ENCODE measurements around the gene MANEAL. TPM values are rescaled to one million over a fixed set of nuclear protein-coding genes. Genes with fewer than 3 reads are reported as not detected.

Gene MANEAL
- total RNA-seq, 1 experiment from 2014 or later = 21.6 TPM

- no peak for DNase-seq (ENCODE audit: low read depth)
These were observed 30.4 kb downstream of the MANEAL start for GRCh38 chr1:37824001-37824400.

- DNase-seq (ENCODE audit: low read depth) = no peak
These were observed 31.9 kb downstream of the MANEAL start for GRCh38 chr1:37825506-37825905.

- DNase-seq (ENCODE audit: low read depth) = no peak
These were observed 34.9 kb downstream of the MANEAL start for GRCh38 chr1:37828410-37829074.

- DNase-seq (ENCODE audit: low read depth) = no peak
These were observed 37.5 kb downstream of the MANEAL start for GRCh38 chr1:37831109-37831508.

GRCh38 chr1:37831809-37832208 lies 38.2 kb downstream of the MANEAL start:
- DNase-seq (ENCODE audit: low read depth) = no peak

- no peak for DNase-seq (ENCODE audit: low read depth)
These were observed 43.1 kb downstream of the MANEAL start for GRCh38 chr1:37836788-37837187.

GRCh38 chr1:37839676-37840075 lies 46.0 kb downstream of the MANEAL start:
- no peak for DNase-seq (ENCODE audit: low read depth)

- DNase-seq (ENCODE audit: low read depth) = no peak
These were observed 47.1 kb downstream of the MANEAL start for GRCh38 chr1:37840711-37841110.

- DNase-seq (ENCODE audit: low read depth) = no peak
These were observed 48.0 kb downstream of the MANEAL start for GRCh38 chr1:37841652-37842051.

- no peak for DNase-seq (ENCODE audit: low read depth)
These were observed 50.9 kb downstream of the MANEAL start for GRCh38 chr1:37844536-37844935.

- DNase-seq (ENCODE audit: low read depth) = no peak
These were observed 51.5 kb downstream of the MANEAL start for GRCh38 chr1:37845049-37845646.

GRCh38 chr1:37845786-37846185 lies 52.1 kb downstream of the MANEAL start:
- DNase-seq (ENCODE audit: low read depth) = no peak

- no peak for DNase-seq (ENCODE audit: low read depth)
These were observed 53.1 kb downstream of the MANEAL start for GRCh38 chr1:37846647-37847339.

GRCh38 chr1:37849480-37849879 lies 55.8 kb downstream of the MANEAL start:
- no peak for DNase-seq (ENCODE audit: low read depth)

- DNase-seq (ENCODE audit: low read depth) = no peak
These were observed 56.8 kb downstream of the MANEAL start for GRCh38 chr1:37850352-37850955.

Other genes starting within 250 kb of the MANEAL start
- 11.3 and 16.5 TPM in 2 replicates for gene SNIP1, start 239.6 kb upstream of the MANEAL start, total RNA-seq (2014; rRNA removed; shearing (Covaris generic))
- not detected in 2 replicates for gene DNALI1, start 236.9 kb upstream of the MANEAL start, total RNA-seq (2014; rRNA removed; shearing (Covaris generic))
- gene GNL2, start 197.9 kb upstream of the MANEAL start, total RNA-seq (2014; rRNA removed; shearing (Covaris generic)) = 105 and 111 TPM in 2 replicates
- gene RSPO1, start 159.0 kb upstream of the MANEAL start, total RNA-seq (2014; rRNA removed; shearing (Covaris generic)) = not detected in 2 replicates
- 29.3 and 38.4 TPM in 2 replicates for gene CDCA8, start 101.3 kb upstream of the MANEAL start, total RNA-seq (2014; rRNA removed; shearing (Covaris generic))
- gene EPHA10, start 28.7 kb upstream of the MANEAL start, total RNA-seq (2014; rRNA removed; shearing (Covaris generic)) = 0.06 TPM in 1 of 2 replicates, not detected in the other
- gene C1orf122, start 13.9 kb downstream of the MANEAL start, total RNA-seq (2014; rRNA removed; shearing (Covaris generic)) = 70.7 and 79.1 TPM in 2 replicates
- 65.5 and 67.4 TPM in 2 replicates for gene YRDC, start 14.4 kb downstream of the MANEAL start, total RNA-seq (2014; rRNA removed; shearing (Covaris generic))
- 2.4 and 3.1 TPM in 2 replicates for gene MTF1, start 65.7 kb downstream of the MANEAL start, total RNA-seq (2014; rRNA removed; shearing (Covaris generic))
- 18.1 and 21.8 TPM in 2 replicates for gene INPP5B, start 153.2 kb downstream of the MANEAL start, total RNA-seq (2014; rRNA removed; shearing (Covaris generic))
- gene SF3A3, start 196.2 kb downstream of the MANEAL start, total RNA-seq (2014; rRNA removed; shearing (Covaris generic)) = 139 and 142 TPM in 2 replicates
- 21.6 and 36.0 TPM in 2 replicates for gene FHL3, start 211.7 kb downstream of the MANEAL start, total RNA-seq (2014; rRNA removed; shearing (Covaris generic))
- 105 and 115 TPM in 2 replicates for gene UTP11, start 218.9 kb downstream of the MANEAL start, total RNA-seq (2014; rRNA removed; shearing (Covaris generic))